Measurements from ENCODE around the gene OR11A1.

OR11A1 gene

DNA sequence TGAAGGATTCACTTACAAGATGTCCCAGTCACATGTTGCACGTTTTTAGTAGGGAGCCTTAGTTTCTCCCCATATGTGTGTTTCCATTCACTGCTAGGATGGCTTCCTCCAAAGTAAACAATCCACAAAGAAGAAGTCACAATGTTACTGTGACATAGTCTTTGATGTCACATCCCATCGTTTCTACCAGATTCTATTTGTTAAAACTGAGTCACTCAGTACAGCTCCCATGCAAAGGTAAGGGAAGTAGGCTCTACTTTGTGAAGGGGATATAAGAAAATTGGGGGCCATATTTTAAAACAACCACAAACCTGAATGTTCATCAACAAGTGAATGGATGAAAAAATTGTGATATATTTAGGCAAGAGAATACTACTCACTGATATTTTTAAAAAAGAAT is at the start of gene OR11A1, which contains the start of gene OR2H1:
TSS of gene OR11A1 (minus strand) at position 101 of the 400 bp plus-strand sequence. CDS start 29,430 bp downstream, outside the sequence.
TSS of gene OR2H1 (plus strand) at position 185 of the 400 bp plus-strand sequence. CDS start 4,615 bp downstream, outside the sequence.
- no peak for DNase-seq

- no peak for DNase-seq
These were observed 49.7 kb upstream of the OR11A1 start for GRCh38 chr6:29506446-29507067.

DNA sequence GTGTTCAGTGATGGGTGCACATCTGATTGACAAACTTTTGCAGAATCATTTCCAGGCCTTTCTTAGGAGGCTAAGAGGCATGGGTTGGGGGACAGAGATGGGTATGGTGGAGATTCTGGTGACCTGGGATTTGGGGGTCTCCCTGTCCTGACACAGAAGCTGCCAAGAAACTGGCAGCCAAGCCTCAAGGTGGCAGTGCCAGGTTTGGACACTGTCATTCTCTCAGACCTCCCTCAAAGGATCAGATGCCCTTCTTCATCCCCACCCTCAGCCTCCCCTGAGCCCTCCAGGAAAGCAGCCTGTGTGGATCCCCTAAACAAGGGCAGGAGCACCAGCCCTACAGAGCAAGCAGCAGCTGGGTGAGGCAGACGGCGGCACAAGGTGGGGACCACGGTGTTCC is 48.9 kb upstream of the OR11A1 start:
- DNase-seq = no peak

DNA sequence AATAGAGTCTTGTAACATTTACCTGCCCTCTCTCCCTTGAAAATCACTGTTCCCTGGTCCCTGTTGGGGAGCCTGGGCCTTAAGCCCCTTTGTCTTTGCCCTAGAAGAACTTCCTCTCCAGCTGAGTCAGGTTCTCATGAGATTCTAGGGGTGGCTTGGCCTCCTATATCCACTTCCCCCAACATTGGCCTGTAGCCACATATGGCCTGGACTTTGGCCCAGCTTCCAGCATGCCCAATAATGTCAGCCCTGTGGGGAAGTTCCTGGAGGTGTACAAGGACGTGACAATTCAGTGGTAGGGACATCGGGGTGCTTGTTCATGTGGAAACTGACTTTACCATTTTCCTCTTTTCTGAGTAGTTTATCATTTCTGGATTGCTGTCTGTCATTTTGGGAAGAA is 48.1 kb upstream of the OR11A1 start:
- DNase-seq = no peak

DNA sequence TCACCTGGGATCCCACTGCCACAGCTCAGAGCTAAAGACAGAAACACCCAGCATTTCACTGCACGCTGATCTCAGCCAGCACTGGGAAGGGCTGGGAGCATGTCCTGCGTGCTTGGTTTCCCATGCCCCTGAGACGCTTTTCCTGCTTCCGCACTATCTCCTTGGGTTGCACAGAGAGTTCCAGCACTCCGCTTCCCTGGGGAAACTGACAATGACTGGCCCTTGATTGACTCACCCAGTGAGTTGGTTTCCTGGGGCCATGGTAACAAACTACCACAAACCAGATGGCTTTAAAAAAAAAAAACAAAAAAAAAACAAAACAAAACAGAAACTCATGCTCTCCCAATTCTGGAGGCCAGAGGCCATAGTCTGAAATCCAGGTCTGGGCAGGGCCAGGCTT is 45.7 kb upstream of the OR11A1 start:
- DNase-seq = no peak

GRCh38 chr6:29502181-29502580 is 45.3 kb upstream of the OR11A1 start:
- no peak for DNase-seq

DNA sequence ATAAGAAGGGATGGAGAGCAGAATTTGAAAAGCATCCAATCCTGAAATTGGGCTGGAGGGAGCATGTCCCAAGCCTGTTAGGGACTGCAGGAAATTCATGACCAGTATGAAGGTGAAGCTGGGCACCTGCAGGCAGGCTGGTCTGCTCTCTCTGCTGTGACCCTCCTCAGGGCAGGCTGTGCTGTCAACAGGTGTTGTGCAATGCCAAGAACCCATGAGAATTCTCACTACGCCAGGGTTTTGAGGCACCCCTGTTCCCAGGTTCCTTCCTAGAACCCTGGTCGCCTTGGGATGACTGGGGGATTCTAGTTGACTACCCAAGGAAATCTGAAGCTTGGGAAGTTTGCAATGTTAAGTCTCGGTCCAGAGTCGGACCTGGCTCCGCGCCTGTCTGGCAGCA is 44.2 kb upstream of the OR11A1 start:
- no peak for DNase-seq

DNA sequence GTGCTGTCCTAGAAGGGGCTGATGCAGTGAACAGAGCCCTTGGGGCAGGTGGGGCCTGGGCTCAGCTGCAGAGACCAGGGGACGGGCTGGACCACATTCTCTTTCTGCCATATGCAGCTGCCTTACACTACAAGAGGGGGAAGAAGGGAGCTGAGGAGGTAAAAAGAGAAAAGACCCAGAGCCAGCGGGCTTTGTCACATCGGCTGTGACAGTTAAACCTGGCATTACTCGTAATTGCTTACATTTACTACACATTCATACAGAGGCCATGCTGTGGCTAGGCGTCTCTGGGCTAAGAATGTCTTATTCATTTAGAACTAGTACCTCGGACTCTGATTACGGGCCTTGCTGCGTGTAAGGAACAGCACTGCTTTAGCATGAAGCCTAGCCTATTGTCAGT is 43.7 kb upstream of the OR11A1 start:
- no peak for DNase-seq

DNA sequence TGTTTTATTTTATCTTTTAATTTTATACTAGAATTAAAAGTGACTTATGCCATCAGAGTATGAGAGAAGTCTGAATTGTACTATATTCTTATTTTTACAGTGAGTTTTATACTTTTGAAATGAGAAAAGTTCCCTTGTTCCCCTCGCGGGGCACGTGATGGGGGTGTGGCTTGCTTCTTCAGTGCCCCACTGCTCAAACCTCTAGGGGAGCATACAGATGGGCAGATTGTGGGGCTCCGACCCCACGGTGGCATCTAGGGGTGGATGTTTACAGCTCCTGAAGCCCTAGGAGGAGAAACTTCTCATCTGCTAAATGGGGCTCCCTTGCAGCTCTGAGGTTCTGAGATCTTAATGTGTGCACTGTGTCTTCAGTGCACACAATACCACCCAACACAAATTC is 42.8 kb upstream of the OR11A1 start:
- DNase-seq = no peak

DNA sequence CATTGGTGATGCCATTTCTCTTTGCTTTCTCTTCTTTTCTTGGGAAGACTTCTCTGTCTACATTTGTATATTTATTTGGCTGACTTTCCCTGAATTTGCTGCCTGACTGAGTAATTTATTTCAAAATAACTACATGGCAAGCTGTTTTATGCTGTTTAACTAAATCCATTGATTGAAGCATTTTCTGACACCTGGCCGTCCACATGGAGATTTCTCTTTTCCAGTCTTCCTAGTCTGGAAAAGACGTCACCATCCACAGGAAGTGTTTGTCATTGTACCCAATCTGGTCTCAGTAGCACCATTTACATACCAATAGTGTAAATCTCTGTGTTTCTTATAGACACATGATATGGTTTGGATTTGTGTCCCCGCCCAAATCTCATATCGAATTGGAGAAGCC is 40.1 kb upstream of the OR11A1 start:
- no peak for DNase-seq

DNA sequence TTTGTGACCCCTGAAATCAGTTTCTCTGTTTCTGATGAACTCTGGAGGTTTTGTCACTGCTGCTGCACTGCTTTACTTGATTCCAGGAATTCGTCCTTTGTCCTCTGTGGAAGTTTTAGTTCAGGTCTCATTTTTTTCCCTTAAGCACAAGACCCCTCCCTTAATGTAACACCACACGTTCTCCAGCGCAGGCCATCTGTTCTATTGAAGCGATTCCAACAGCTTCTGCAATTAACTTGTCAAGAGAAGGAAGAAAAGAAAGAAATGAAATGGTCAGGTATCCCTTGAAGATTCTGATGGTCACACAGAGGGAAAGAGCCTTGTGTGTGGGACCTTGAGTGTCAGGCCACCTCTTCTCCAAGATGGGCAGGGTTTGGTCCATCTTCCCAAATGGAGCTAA is 38.7 kb upstream of the OR11A1 start:
- no peak for DNase-seq

DNA sequence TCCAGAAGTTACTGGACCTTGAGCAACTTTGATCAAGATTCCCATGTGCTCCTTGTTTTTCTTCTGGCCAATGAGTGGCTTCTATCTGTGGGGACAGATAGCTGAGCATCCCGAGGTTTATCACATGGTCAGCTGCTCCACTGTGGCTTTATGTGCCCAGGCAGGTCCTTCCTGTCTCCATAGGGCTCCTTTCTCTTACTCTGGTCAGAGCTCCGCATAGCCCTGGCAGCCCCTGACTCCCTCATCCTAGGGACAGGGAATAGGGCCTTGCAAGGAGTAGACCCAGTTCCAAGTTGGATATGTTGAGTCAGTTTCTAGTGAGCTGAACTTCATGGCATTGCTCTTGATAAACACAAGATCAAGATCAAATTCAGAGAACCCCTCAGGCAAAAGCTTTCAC is 37.3 kb upstream of the OR11A1 start:
- no peak for DNase-seq

- DNase-seq = no peak
These were observed 36.4 kb upstream of the OR11A1 start for GRCh38 chr6:29493261-29493660.

DNA sequence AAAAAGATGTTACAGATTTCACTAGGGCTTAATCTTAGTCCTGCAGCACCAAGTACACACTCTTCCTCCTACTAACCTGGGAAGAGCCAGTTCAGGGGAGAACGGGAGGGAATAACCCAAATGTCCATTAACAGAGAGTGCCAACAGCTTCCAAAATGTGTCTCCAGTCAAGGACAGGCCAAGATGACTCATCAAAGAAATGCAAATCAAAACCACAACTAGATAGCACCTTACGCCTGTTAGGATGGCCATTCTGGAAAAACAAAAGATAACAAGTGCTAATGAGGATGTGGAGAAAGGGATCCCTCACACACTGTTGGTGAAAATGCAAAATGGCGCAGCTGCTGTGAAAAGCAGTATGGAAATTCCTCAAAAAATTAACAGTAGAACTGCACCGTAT is 34.7 kb upstream of the OR11A1 start:
- DNase-seq = no peak

DNA sequence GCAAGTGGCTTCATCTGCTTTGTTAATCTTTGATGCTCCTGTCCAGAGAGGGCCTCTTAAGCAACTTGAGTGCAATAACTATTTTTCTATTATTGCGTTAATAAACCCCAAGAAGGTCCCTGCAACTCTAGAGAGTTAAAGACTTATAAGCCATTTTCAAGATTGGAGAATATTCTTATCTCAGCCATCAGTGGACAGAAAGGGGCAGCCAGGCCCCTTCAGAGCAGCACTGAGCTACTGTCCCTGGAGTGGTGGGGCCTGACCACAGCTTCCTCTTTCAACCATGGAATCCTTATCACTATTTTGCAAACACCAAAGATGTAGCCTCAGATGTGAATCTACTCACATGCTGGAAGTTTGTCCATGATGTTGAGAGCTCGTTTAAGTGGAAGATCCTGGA is 33.7 kb upstream of the OR11A1 start:
- DNase-seq = no peak

- no peak for DNase-seq
These were observed 33.2 kb upstream of the OR11A1 start for GRCh38 chr6:29490055-29490454.

DNA sequence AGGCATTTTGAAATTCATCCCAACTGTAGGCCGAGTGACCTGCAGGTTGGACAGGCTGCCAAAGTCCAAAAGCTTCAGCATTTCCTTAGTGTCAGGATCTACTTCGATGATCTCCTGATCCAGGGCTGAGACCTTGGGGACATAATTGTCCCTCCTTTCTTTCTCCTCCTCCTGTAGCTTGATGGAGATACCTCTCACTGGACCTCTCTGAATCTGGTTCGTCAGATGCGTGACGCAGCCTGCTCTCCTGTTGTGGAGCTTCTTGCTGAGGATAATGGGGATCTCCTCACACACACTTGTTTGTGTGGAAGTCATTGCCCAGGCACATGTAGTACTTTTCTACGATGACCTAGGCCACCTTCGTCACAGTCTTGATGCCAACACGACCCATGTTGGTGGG is 32.4 kb upstream of the OR11A1 start:
- no peak for DNase-seq

GRCh38 chr6:29488874-29489273 is 32.0 kb upstream of the OR11A1 start:
- no peak for DNase-seq

DNA sequence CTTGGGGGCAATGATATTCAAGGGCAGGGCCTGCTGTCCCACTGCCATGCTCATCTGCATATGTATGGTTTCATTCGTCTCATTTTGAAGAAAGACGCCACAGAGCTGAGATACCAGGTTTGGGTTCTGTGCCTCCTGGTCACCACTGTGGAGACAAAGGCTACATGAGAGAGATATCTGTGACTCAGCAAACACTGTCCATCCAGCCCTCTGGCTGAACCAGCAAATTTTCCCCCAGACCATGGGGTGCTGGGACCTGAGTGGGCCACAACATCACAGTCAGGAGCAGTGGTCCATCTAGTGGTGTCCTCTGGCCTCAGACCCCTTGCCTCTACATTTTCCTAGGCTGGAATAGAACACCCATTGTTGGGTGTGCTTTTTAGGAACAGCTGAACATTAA is 30.8 kb upstream of the OR11A1 start, which contains the start of gene MAS1L:
TSS of gene MAS1L (minus strand) at position 297 of the 400 bp plus-strand sequence. CDS start at position 243, 54 bp downstream.
- DNase-seq = no peak

GRCh38 chr6:29487131-29487530 is 30.3 kb upstream of the OR11A1 start:
- DNase-seq = no peak

- DNase-seq = no peak
These were observed 29.7 kb upstream of the OR11A1 start for GRCh38 chr6:29486577-29486976.

GRCh38 chr6:29483735-29484134 is 26.9 kb upstream of the OR11A1 start:
- DNase-seq = no peak

DNA sequence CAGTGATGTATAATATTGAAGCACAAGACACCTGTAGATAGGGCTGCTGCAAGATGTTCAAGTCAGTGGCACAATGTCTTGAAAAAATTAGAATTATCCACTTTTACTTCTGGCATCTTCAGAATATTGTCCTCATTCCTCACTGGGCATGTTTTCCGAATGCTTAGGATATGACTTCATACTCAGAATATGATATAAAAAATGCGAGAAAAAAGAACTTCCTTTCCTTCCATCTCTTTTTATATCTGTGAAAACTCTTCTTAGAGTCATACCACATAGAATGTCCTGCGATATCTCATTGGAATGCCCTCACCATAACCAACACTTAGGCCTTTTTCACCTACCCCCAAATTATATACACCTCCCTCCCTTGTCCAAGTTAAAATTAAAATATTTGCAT is 26.3 kb upstream of the OR11A1 start:
- no peak for DNase-seq

DNA sequence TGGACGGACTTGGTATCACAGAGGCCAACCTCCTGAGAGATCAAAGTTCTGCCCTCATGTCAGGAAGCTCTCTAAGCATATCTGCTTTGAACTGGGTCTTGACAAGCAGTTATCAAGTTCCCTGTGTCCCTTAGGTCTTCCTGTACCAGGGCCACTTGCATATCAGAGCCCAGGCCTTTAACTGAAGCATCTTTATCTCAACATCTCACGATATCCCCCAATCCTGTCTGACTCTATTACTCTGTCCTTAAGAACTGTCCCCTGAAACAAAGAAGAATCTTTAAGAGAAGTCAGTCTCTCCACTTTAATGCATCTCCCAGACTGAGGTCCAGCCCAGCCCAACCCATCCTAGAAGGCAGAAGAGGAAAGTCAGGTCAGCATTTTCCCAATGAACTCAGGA is 22.7 kb upstream of the OR11A1 start:
- DNase-seq = no peak

- DNase-seq = no peak
These were observed 21.9 kb upstream of the OR11A1 start for GRCh38 chr6:29478740-29479139.
